Activated naive CD4-positive, alpha-beta T cell treated with anti-CD3 and anti-CD28 coated beads, Interleukin-2, amount 50 U/mL, for 24 hours (primary cell): Measurements from ENCODE around the gene SEMA5B.

ENCODE experiments used
- H3K27ac Mint-ChIP-seq: one replicate; pipeline ENCODE4 v1.8.0; 2021; ENCODE audit warnings: mild to moderate bottlenecking, mixed read lengths
- H3K27me3 Mint-ChIP-seq: one replicate; pipeline ENCODE4 v1.8.0; 2021; ENCODE audit warnings: mixed read lengths
- H3K36me3 Mint-ChIP-seq: one replicate; pipeline ENCODE4 v1.8.0; 2021; ENCODE audit warnings: mixed read lengths
- H3K4me1 Mint-ChIP-seq: one replicate; pipeline ENCODE4 v1.8.0; 2021; ENCODE audit warnings: mixed read lengths
- H3K4me3 Mint-ChIP-seq: one replicate; pipeline ENCODE4 v1.8.0; 2021; ENCODE audit warnings: mild to moderate bottlenecking, mixed read lengths
- H3K9me3 Mint-ChIP-seq: one replicate; pipeline ENCODE4 v1.8.0; 2021; ENCODE audit warnings: mixed read lengths

The SEMA5B gene

DNA sequence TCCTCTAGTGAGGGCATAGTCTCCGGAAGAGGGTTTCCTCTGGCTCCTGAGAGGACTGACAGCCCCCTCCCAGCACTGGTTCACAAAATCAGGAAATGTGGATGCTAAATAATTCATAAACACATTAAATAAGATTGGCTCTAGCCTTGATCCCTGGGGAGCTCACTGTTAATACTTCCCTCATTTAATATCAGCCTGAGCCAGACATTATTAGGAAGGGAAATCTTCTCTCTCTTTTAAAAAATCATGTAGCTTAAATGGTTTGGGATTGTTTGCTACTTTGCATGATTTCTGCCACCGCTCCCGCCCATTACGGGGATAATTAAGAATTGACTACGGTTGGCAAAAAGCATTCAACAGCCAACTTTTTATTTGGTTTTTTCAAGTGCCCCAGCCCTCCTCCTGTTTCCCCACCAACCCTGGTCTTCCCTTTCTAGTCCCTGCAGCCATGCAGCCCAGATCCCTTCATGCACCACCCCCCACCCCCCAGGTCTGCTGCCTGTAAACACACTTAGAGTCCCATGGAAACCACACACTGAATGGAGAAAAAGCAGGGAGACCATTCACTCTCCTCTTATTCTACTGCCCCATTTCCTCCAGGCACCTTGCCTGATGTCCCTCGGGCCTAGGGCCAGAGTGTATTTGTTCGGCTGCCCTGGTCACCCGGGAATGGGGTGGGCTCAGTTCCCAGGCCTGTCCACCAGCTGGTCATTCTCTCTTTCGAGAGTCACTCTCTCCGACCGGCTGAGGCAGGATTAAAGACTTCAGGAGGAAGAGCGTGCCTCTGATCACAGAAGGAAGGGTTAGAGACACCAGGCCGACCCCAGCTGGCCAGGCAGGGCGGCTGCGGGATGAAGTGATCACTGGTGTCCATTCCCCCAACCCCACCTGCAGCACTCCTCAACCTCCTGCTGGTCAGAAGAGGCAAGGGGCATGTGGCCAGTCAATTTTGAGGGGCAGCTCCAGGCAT, 45.1 kb downstream of the SEMA5B start:
- Mint-ChIP-seq H3K4me3 (no peak overlapping the region), H3K27me3 (peaks cover 5% of the 10 kb centered on the region), H3K27ac (no peak overlapping the region), H3K4me1 (no peaks in the 10 kb centered on the region), H3K36me3 (no peaks in the 10 kb centered on the region), H3K9me3 (no peaks in the 10 kb centered on the region)

GRCh38 chr3:122979211-122979610, 48.4 kb downstream of the SEMA5B start:
- H3K4me1 Mint-ChIP-seq, result peaks cover 14% of the 10 kb centered on the region
- H3K36me3 Mint-ChIP-seq, result no peaks in the 10 kb centered on the region
- no peaks in the 10 kb centered on the region for H3K9me3 Mint-ChIP-seq
- H3K27ac Mint-ChIP-seq, result no peak overlapping the region
- no peak overlapping the region for H3K4me3 Mint-ChIP-seq
- peaks cover 3% of the 10 kb centered on the region for H3K27me3 Mint-ChIP-seq

GRCh38 chr3:122978569-122978968, 49.0 kb downstream of the SEMA5B start:
- no peaks in the 10 kb centered on the region for H3K36me3 Mint-ChIP-seq
- no peaks in the 10 kb centered on the region for H3K9me3 Mint-ChIP-seq
- H3K27ac Mint-ChIP-seq, result no peak overlapping the region
- peaks cover 3% of the 10 kb centered on the region for H3K27me3 Mint-ChIP-seq
- peaks cover 14% of the 10 kb centered on the region for H3K4me1 Mint-ChIP-seq
- no peak overlapping the region for H3K4me3 Mint-ChIP-seq

GRCh38 chr3:122977746-122978466, 49.7 kb downstream of the SEMA5B start:
- Mint-ChIP-seq H3K4me3 (no peak overlapping the region), H3K27me3 (peaks cover 3% of the 10 kb centered on the region), H3K4me1 (peaks cover 14% of the 10 kb centered on the region), H3K9me3 (no peaks in the 10 kb centered on the region), H3K36me3 (no peaks in the 10 kb centered on the region), H3K27ac (no peak overlapping the region)

- Mint-ChIP-seq H3K27ac (no peak overlapping the region), H3K4me3 (no peak overlapping the region)
Measured at GRCh38 chr3:122975924-122976293, 51.7 kb downstream of the SEMA5B start.

DNA sequence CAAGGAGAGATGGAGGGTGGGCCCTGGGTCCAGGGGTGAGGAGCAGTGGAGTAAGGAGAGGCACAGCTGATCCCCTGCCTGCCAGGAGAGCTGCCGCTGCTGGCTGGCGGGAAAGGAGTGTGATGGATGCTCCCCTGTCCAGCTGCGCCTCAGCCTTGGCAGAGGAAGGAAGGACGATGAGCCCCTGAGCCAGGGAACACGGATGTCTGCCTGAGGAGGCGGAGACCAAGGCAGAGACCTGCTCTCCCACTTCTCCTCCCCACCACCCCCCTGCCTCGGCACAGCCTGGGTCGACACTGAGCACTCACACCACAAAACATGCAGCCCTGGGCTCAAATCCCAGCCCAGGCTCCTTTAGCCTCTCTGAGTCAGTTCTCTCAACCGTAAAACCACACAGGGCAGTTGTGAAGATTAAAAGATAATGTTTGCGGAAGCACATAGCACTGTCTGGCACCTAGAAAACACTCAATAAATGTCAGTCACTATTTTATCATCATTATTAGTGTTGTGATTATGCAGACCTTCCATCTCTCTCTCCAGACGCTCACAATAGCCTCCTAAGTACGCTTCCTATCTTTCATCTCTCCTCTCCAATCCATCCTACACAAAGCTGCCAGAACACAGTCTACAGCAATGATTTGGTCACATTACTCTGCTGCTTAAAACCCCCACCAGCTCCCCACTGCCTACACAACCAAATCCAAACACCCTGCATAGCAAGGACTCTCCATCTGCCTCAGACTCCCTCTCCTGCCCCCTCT, 52.2 kb downstream of the SEMA5B start:
- Mint-ChIP-seq H3K27ac (no peak overlapping the region), H3K9me3 (no peaks in the 10 kb centered on the region), H3K36me3 (no peaks in the 10 kb centered on the region), H3K4me3 (no peak overlapping the region), H3K4me1 (peaks cover 14% of the 10 kb centered on the region), H3K27me3 (no peaks in the 10 kb centered on the region)

More at GRCh38 chr3:122975924-122976293, 51.7 kb downstream of the SEMA5B start:
- Mint-ChIP-seq H3K27me3 (no peaks in the 10 kb centered on the region), H3K36me3 (no peaks in the 10 kb centered on the region), H3K9me3 (no peaks in the 10 kb centered on the region), H3K4me1 (peaks cover 14% of the 10 kb centered on the region)

GRCh38 chr3:122974764-122975162, 52.8 kb downstream of the SEMA5B start:
- no peak overlapping the region for H3K4me3 Mint-ChIP-seq
- H3K27ac Mint-ChIP-seq, result no peak overlapping the region
- H3K36me3 Mint-ChIP-seq, result no peaks in the 10 kb centered on the region
- peaks cover 14% of the 10 kb centered on the region for H3K4me1 Mint-ChIP-seq
- H3K27me3 Mint-ChIP-seq, result no peaks in the 10 kb centered on the region
- H3K9me3 Mint-ChIP-seq, result no peaks in the 10 kb centered on the region

DNA sequence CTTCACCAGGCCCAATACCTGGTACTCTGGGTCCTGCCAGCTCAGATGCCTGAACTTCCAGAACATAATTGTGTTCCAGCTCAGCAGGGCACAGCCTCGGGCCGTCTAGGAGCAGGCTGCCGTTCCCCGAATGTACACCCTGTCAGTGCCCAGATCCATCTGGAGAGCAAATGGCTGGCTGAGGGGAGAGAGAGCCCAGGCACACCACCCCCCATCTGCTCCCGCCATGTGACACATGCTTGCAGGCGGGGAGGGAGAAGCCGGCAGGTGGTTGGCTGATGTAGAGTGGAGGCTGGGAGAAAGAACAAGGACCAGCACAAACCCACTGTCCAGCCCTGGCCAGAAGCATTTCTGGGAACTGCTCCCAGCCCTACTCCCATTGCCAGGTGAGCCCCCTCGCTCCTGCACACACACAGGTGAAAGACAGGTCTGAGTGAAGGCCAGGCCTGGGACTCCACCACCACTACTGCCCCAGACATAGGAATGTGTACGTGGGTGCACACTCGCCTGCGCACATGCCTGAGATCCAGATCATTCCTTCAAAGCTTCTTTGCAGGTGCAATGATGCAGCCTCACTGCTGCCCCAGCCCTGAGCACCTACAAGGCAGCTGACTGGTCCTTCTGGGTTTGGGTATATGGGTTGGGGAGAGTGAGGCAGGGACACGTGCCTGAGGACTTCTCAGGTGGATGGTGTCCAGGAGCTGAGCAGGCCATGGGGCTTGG, 53.5 kb downstream of the SEMA5B start:
- Mint-ChIP-seq H3K27ac (no peak overlapping the region), H3K4me1 (peaks cover 14% of the 10 kb centered on the region), H3K9me3 (no peaks in the 10 kb centered on the region), H3K36me3 (no peaks in the 10 kb centered on the region), H3K27me3 (no peaks in the 10 kb centered on the region), H3K4me3 (no peak overlapping the region)

GRCh38 chr3:122972141-122972540, 55.4 kb downstream of the SEMA5B start:
- Mint-ChIP-seq H3K36me3 (no peaks in the 10 kb centered on the region), H3K9me3 (no peaks in the 10 kb centered on the region), H3K27ac (no peak overlapping the region), H3K4me3 (no peak overlapping the region), H3K27me3 (no peaks in the 10 kb centered on the region), H3K4me1 (peaks cover 14% of the 10 kb centered on the region)

- Mint-ChIP-seq H3K9me3 (no peaks in the 10 kb centered on the region), H3K27ac (no peak overlapping the region), H3K4me1 (peaks cover 2% of the 10 kb centered on the region), H3K4me3 (no peak overlapping the region), H3K36me3 (no peaks in the 10 kb centered on the region), H3K27me3 (no peaks in the 10 kb centered on the region)
Measured at GRCh38 chr3:122969585-122970469, 57.7 kb downstream of the SEMA5B start.

DNA sequence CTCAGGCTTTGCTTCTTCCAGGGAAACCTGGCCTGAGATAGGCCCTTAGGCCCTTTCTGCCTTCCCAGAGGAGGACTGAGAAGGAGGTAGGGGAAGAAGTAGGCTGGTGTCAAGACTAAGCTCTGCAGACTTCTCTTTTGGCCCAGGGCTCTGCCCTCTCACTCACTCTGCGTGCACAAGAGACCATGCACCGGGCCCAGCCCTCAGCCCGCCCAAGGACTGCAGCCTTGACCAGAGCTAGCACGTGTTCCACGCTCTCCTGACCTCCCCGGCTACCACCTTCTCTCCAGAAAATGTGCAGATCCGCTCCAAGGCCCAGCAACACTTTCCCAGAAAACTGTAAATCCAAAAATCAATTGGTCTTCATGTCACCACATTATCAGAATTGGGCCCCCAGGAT, 59.8 kb downstream of the SEMA5B start:
- H3K36me3 Mint-ChIP-seq, result no peaks in the 10 kb centered on the region
- H3K9me3 Mint-ChIP-seq, result no peaks in the 10 kb centered on the region
- no peaks in the 10 kb centered on the region for H3K4me1 Mint-ChIP-seq
- H3K27me3 Mint-ChIP-seq, result no peaks in the 10 kb centered on the region
- no peak overlapping the region for H3K4me3 Mint-ChIP-seq
- H3K27ac Mint-ChIP-seq, result no peak overlapping the region

DNA sequence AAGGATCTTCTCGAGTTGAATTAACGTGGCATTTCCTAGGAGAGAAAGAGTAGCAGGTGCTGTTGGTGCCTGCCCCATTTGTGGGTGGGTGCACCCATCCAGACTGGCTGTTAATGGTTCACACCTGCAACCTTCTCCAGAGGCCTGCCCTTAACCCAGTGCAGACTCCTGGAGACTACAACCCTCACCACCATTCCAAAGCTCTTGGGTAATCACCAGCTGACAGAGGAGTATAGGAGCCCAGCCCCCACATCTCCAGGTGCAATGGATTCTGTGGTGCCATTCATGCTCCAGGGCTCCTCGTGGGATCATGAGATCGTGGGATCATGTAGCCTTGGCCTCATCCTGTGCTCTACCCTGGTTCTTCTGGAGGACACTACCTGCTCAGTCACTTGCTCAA, 60.2 kb downstream of the SEMA5B start:
- Mint-ChIP-seq H3K9me3 (no peaks in the 10 kb centered on the region), H3K4me1 (no peaks in the 10 kb centered on the region), H3K36me3 (no peaks in the 10 kb centered on the region), H3K4me3 (no peak overlapping the region), H3K27ac (no peak overlapping the region), H3K27me3 (no peaks in the 10 kb centered on the region)

DNA sequence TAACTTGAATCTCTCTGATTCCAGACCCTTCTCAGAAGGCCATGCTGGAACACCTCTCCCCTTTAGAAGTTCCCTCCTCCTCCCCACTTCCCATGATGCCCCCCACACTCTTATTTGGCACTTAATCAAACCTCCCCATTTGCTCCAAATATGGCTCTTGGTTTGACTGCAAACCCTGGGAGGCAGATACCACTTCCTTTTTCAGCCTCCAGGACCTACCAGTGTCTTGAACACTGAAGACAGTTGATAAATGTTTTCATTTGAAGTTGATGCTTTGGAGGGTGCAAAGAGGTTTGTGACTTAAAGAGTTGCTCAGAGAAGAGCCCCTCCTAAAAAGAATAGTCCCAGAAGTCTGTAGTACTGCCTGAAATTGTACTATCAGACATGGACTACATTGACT, 61.5 kb downstream of the SEMA5B start:
- no peaks in the 10 kb centered on the region for H3K9me3 Mint-ChIP-seq
- H3K27me3 Mint-ChIP-seq, result no peaks in the 10 kb centered on the region
- H3K36me3 Mint-ChIP-seq, result no peaks in the 10 kb centered on the region
- no peak overlapping the region for H3K4me3 Mint-ChIP-seq
- no peak overlapping the region for H3K27ac Mint-ChIP-seq
- no peaks in the 10 kb centered on the region for H3K4me1 Mint-ChIP-seq

DNA sequence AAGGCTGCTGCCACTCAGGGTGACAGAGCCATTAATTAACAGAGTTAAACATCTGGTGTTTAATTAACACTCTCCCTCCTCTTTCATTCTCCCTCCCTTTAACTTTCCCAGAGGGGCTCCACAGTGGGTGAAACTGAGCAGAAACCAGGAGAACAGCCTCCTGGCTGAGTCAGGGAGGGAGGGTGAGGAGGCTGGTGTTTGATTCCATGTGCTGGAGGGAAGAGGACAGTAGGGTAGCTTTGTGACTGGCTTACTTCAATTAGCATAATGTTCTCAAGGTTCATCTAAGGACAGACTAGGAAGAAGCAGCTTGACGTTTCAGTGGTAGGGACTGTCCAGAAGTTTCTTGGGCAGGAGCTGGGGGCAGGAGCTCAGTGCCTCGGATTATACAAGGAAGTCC, 62.8 kb downstream of the SEMA5B start:
- Mint-ChIP-seq H3K4me1 (no peaks in the 10 kb centered on the region), H3K36me3 (no peaks in the 10 kb centered on the region), H3K4me3 (no peak overlapping the region), H3K9me3 (no peaks in the 10 kb centered on the region), H3K27me3 (no peaks in the 10 kb centered on the region), H3K27ac (no peak overlapping the region)
